ENCODE measurements around the gene PACSIN2.

DNA sequence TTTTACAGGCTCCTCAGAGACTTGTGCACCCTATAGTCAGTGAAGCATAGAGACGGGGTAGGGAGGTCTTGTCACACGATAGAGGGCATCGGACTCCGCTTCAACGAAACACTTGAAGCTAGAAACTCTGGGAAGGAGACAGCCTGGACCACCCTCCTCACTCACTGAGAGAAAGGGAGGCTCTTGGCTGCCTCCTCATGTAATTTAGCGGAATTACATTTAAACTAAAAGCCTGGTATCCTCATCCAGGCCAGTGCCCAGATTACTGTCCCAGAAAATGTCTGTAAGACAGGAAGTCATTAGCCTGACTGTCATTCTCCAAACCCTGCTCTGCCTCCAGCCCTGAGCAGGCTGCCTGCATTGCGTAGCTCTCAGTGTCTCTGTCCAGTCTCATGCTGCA lies 38.2 kb upstream of the PACSIN2 start:
- TF ChIP-seq CTCF (IDR thresholded peaks at IDR 0.05) (no peak), POLR2AphosphoS5 (IDR thresholded peaks at IDR 0.05) (no peak), EP300 (IDR thresholded peaks at IDR 0.05) (no peak)

Measured in gastroesophageal sphincter (tissue), 3 donors.